Inflammatory macrophage treated with lipopolysaccharide for 4 hours (primary cell): ENCODE results near the gene ALDH1B1.

ENCODE experiments used
- DNase-seq: peaks from one replicate; pipeline ENCODE4 v3.0.0-alpha.2; 2020

Gene ALDH1B1

GRCh38 chr9:38443181-38443580 is 50.7 kb downstream of the ALDH1B1 start:
- DNase-seq: no peak

GRCh38 chr9:38443597-38443996 is 51.1 kb downstream of the ALDH1B1 start:
- no peak for DNase-seq

GRCh38 chr9:38445154-38446043 is 52.9 kb downstream of the ALDH1B1 start:
- no peak for DNase-seq

GRCh38 chr9:38447703-38448102 is 55.2 kb downstream of the ALDH1B1 start:
- no peak for DNase-seq
